Measurements from ENCODE around the gene PROZ. TPM values are rescaled to one million over a fixed set of nuclear protein-coding genes. Genes with fewer than 3 reads are reported as not detected.
A peak's percentile ranks its signal among the peaks of the same experiment; 100 is the strongest.

The PROZ gene
- total and polyA plus RNA-seq, 5 donors from 2014 or later = 0.15 TPM; not detected in 3

DNA sequence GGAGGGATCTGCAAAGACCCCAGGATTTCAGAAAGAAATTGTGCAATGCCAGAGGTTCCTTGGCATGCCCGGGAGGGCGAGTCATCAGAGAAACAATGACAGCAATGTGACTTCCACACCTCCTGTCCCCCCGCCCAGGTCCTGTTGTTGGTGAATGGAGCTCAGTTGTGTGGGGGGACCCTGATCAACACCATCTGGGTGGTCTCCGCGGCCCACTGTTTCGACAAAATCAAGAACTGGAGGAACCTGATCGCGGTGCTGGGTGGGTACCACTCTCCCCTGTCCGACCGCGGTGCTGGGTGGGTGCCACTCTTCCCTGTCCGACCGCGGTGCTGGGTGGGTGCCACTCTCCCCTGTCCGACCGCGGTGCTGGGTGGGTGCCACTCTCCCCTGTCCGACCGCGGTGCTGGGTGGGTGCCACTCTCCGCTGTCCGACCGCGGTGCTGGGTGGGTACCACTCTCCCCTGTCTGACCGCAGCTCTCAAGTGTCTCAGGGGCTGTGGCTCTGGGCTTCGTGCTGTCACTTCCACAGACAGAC lies 41.0 kb upstream of the PROZ start:
- H3K4me1 ChIP-seq (ENCODE audit: control insufficient read depth, insufficient read depth, low read length, poor library complexity, severe bottlenecking) = no peaks in the 10 kb centered on the region
- no peak overlapping the region for H3K27ac ChIP-seq (ENCODE audit: insufficient read depth, low read length, poor library complexity, severe bottlenecking)
- no peaks in the 10 kb centered on the region for H3K36me3 Mint-ChIP-seq
- ATAC-seq (ENCODE audit: low read depth in 2 of 2) (no peak), DNase-seq (no peak)
- H3K27me3 ChIP-seq (ENCODE audit: control insufficient read depth, insufficient read depth, low read length) = no peaks in the 10 kb centered on the region
- no peak overlapping the region for H3K4me3 ChIP-seq (ENCODE audit: low read depth, low read length)
- H3K27ac Mint-ChIP-seq = no peak overlapping the region
- H3K9me3 Mint-ChIP-seq = peaks cover 0 to 3% (median 0%) of the 10 kb centered on the region in 7 donors
- H3K9me3 ChIP-seq (ENCODE audit: control insufficient read depth in 2 of 2, low read length in 2 of 2) = no peaks in the 10 kb centered on the region
- no peaks in the 10 kb centered on the region for H3K4me1 Mint-ChIP-seq
- no peak overlapping the region for H3K4me3 Mint-ChIP-seq
- H3K27me3 Mint-ChIP-seq = peaks cover 9% of the 10 kb centered on the region
- no peaks in the 10 kb centered on the region for H3K36me3 ChIP-seq (ENCODE audit: control insufficient read depth, insufficient read depth, low read length)

DNA sequence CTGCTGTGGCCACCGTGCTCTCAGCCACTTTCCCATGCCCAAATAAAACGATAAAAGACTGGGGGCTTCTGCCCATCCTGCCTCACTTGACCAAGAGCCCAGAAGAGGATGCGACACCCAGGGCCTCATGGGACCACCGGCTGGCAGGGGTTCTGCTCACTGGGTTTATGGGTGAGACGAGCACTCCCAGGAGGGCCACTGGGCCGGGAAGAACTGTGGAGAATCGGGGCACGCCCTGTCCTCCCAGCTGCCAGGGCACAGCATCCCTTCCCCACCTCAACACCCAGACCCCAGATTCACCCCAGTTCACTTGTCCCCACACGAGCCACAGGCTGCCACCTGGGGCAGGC lies 40.6 kb upstream of the PROZ start:
- Mint-ChIP-seq H3K9me3 (peaks cover 0 to 3% (median 0%) of the 10 kb centered on the region in 7 donors), H3K4me1 (no peaks in the 10 kb centered on the region), H3K36me3 (no peaks in the 10 kb centered on the region), H3K4me3 (no peak overlapping the region), H3K27ac (no peak overlapping the region), H3K27me3 (peaks cover 9% of the 10 kb centered on the region)
- H3K4me1 ChIP-seq (ENCODE audit: control insufficient read depth, insufficient read depth, low read length, poor library complexity, severe bottlenecking) = no peaks in the 10 kb centered on the region
- ATAC-seq (ENCODE audit: low read depth in 2 of 2) (no peak), DNase-seq (no peak)
- H3K36me3 ChIP-seq (ENCODE audit: control insufficient read depth, insufficient read depth, low read length) = no peaks in the 10 kb centered on the region
- no peak overlapping the region for H3K4me3 ChIP-seq (ENCODE audit: low read depth, low read length)
- H3K9me3 ChIP-seq (ENCODE audit: control insufficient read depth in 2 of 2, low read length in 2 of 2) = no peaks in the 10 kb centered on the region
- H3K27me3 ChIP-seq (ENCODE audit: control insufficient read depth, insufficient read depth, low read length) = no peaks in the 10 kb centered on the region
- no peak overlapping the region for H3K27ac ChIP-seq (ENCODE audit: insufficient read depth, low read length, poor library complexity, severe bottlenecking)

DNA sequence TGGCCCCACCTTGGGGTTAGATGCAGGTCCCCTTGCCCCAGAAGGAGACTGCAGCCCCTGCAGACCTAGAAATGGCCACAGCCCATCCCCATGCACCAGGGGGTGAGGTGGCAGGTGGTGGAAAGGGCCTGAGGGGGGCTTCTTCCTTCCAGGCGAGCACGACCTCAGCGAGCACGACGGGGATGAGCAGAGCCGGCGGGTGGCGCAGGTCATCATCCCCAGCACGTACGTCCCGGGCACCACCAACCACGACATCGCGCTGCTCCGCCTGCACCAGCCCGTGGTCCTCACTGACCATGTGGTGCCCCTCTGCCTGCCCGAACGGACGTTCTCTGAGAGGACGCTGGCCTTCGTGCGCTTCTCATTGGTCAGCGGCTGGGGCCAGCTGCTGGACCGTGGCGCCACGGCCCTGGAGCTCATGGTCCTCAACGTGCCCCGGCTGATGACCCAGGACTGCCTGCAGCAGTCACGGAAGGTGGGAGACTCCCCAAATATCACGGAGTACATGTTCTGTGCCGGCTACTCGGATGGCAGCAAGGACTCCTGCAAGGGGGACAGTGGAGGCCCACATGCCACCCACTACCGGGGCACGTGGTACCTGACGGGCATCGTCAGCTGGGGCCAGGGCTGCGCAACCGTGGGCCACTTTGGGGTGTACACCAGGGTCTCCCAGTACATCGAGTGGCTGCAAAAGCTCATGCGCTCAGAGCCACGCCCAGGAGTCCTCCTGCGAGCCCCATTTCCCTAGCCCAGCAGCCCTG lies 40.0 kb upstream of the PROZ start:
- Mint-ChIP-seq H3K36me3 (no peaks in the 10 kb centered on the region), H3K27ac (no peak overlapping the region), H3K27me3 (peaks cover 9% of the 10 kb centered on the region), H3K4me3 (no peak overlapping the region), H3K9me3 (peaks cover 0 to 3% (median 0%) of the 10 kb centered on the region in 7 donors), H3K4me1 (no peaks in the 10 kb centered on the region)
- Histone ChIP-seq H3K27ac (ENCODE audit: insufficient read depth, low read length, poor library complexity, severe bottlenecking) (no peak overlapping the region), H3K27me3 (ENCODE audit: control insufficient read depth, insufficient read depth, low read length) (no peaks in the 10 kb centered on the region), H3K4me1 (ENCODE audit: control insufficient read depth, insufficient read depth, low read length, poor library complexity, severe bottlenecking) (no peaks in the 10 kb centered on the region), H3K36me3 (ENCODE audit: control insufficient read depth, insufficient read depth, low read length) (no peaks in the 10 kb centered on the region), H3K4me3 (ENCODE audit: low read depth, low read length) (no peak overlapping the region), H3K9me3 (ENCODE audit: control insufficient read depth in 2 of 2, low read length in 2 of 2) (no peaks in the 10 kb centered on the region)
- no peak for ATAC-seq (ENCODE audit: low read depth in 2 of 2)
- no peak for DNase-seq

DNA sequence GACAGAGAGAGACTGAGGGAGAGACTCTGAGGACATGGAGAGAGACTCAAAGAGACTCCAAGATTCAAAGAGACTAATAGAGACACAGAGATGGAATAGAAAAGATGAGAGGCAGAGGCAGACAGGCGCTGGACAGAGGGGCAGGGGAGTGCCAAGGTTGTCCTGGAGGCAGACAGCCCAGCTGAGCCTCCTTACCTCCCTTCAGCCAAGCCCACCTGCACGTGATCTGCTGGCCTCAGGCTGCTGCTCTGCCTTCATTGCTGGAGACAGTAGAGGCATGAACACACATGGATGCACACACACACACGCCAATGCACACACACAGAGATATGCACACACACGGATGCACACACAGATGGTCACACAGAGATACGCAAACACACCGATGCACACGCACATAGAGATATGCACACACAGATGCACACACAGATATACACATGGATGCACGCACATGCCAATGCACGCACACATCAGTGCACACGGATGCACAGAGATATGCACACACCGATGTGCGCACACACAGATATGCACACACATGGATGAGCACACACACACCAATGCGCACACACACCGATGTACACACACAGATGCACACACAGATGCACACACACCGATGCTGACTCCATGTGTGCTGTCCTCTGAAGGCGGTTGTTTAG lies 39.2 kb upstream of the PROZ start:
- H3K27me3 ChIP-seq (ENCODE audit: control insufficient read depth, insufficient read depth, low read length) = no peaks in the 10 kb centered on the region
- peak overlapping the region in 1 of 3 donors; percentile 20 for H3K27ac Mint-ChIP-seq

DNA sequence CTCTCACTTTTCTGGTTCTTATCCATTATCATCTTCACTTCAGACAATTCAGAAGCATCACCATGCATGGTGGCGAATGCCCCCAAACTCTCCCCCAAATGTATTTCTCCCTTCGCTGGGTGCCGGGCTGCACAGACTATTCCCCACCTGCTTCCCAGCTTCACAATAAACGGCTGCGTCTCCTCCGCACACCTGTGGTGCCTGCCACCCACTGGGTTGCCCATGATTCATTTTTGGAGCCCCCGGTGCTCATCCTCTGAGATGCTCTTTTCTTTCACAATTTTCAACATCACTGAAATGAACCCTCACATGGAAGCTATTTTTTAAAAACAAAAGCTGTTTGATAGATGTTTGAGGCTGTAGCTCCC lies 38.6 kb upstream of the PROZ start:
- Histone ChIP-seq H3K27me3 (ENCODE audit: control insufficient read depth, insufficient read depth, low read length) (no peaks in the 10 kb centered on the region), H3K36me3 (ENCODE audit: control insufficient read depth, insufficient read depth, low read length) (no peaks in the 10 kb centered on the region), H3K9me3 (ENCODE audit: control insufficient read depth in 2 of 2, low read length in 2 of 2) (no peaks in the 10 kb centered on the region), H3K4me1 (ENCODE audit: control insufficient read depth, insufficient read depth, low read length, poor library complexity, severe bottlenecking) (no peaks in the 10 kb centered on the region), H3K27ac (ENCODE audit: insufficient read depth, low read length, poor library complexity, severe bottlenecking) (no peak overlapping the region), H3K4me3 (ENCODE audit: low read depth, low read length) (no peak overlapping the region)
- Mint-ChIP-seq H3K4me1 (no peaks in the 10 kb centered on the region), H3K27ac (no peak overlapping the region), H3K27me3 (peaks cover 9% of the 10 kb centered on the region), H3K4me3 (no peak overlapping the region), H3K36me3 (no peaks in the 10 kb centered on the region), H3K9me3 (peaks cover 0 to 3% (median 0%) of the 10 kb centered on the region in 7 donors)
- DNase-seq = no peak
- no peak for ATAC-seq (ENCODE audit: low read depth in 2 of 2)

More for the DNA sequence above, 39.2 kb upstream of the PROZ start:
- Mint-ChIP-seq H3K36me3 (no peaks in the 10 kb centered on the region), H3K27me3 (peaks cover 9% of the 10 kb centered on the region), H3K9me3 (peaks cover 0 to 3% (median 0%) of the 10 kb centered on the region in 7 donors), H3K4me3 (no peak overlapping the region), H3K4me1 (no peaks in the 10 kb centered on the region)
- no peak for ATAC-seq (ENCODE audit: low read depth in 2 of 2)
- no peaks in the 10 kb centered on the region for H3K9me3 ChIP-seq (ENCODE audit: control insufficient read depth in 2 of 2, low read length in 2 of 2)
- no peaks in the 10 kb centered on the region for H3K36me3 ChIP-seq (ENCODE audit: control insufficient read depth, insufficient read depth, low read length)
- no peak overlapping the region for H3K27ac ChIP-seq (ENCODE audit: insufficient read depth, low read length, poor library complexity, severe bottlenecking)
- DNase-seq = no peak
- H3K4me1 ChIP-seq (ENCODE audit: control insufficient read depth, insufficient read depth, low read length, poor library complexity, severe bottlenecking) = no peaks in the 10 kb centered on the region
- no peak overlapping the region for H3K4me3 ChIP-seq (ENCODE audit: low read depth, low read length)

DNA sequence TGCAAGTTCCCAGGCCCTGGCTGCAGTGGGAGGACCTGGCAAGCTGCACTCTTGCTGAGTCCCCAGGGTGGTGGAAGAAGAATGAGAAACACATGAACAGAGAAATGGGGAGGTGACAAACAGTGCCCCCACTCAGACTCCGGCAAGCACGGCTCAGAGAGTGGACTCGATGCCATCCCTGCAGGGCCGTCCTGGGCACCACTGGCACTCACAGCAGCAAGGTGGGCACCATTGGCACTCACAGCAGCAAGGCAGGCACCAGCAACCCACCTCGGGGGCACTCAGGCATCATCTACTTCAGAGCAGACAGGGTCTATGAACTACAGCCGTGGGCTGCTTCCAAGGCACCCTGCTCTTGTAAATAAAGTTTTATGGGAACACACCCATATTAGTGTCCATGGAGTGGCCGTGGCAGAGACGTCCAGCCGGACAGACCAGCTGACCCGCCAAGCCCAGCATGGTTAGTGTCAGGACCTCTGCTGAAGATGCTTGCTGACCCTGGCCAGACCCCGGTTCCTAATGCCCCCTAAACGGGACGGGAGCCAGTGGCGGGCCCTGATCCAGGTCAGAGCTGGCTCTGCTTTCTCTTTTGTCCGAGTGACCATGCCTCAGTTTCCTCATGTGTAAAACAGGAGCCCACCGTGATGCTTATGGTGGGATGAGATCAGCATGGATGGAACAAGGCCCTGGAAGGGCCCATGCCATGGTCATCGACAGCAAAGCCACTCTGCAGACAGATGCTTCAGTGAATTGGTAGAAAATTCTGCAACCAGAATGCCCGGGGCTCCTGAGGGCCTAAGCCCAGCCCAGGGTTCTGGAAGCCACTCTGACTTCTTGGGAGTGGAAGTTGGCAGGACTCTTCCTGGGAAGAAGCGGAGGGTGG lies 37.9 kb upstream of the PROZ start:
- no peaks in the 10 kb centered on the region for H3K9me3 ChIP-seq (ENCODE audit: control insufficient read depth in 2 of 2, low read length in 2 of 2)
- no peaks in the 10 kb centered on the region for H3K4me1 ChIP-seq (ENCODE audit: control insufficient read depth, insufficient read depth, low read length, poor library complexity, severe bottlenecking)
- peaks cover 0 to 3% (median 0%) of the 10 kb centered on the region in 7 donors for H3K9me3 Mint-ChIP-seq
- no peaks in the 10 kb centered on the region for H3K36me3 ChIP-seq (ENCODE audit: control insufficient read depth, insufficient read depth, low read length)
- no peak overlapping the region for H3K27ac ChIP-seq (ENCODE audit: insufficient read depth, low read length, poor library complexity, severe bottlenecking)
- no peaks in the 10 kb centered on the region for H3K36me3 Mint-ChIP-seq
- peaks cover 9% of the 10 kb centered on the region for H3K27me3 Mint-ChIP-seq
- H3K4me3 Mint-ChIP-seq = no peak overlapping the region
- no peak for ATAC-seq (ENCODE audit: low read depth in 2 of 2)
- DNase-seq = no peak
- H3K27ac Mint-ChIP-seq = no peak overlapping the region
- no peaks in the 10 kb centered on the region for H3K4me1 Mint-ChIP-seq
- H3K27me3 ChIP-seq (ENCODE audit: control insufficient read depth, insufficient read depth, low read length) = no peaks in the 10 kb centered on the region
- no peak overlapping the region for H3K4me3 ChIP-seq (ENCODE audit: low read depth, low read length)

DNA sequence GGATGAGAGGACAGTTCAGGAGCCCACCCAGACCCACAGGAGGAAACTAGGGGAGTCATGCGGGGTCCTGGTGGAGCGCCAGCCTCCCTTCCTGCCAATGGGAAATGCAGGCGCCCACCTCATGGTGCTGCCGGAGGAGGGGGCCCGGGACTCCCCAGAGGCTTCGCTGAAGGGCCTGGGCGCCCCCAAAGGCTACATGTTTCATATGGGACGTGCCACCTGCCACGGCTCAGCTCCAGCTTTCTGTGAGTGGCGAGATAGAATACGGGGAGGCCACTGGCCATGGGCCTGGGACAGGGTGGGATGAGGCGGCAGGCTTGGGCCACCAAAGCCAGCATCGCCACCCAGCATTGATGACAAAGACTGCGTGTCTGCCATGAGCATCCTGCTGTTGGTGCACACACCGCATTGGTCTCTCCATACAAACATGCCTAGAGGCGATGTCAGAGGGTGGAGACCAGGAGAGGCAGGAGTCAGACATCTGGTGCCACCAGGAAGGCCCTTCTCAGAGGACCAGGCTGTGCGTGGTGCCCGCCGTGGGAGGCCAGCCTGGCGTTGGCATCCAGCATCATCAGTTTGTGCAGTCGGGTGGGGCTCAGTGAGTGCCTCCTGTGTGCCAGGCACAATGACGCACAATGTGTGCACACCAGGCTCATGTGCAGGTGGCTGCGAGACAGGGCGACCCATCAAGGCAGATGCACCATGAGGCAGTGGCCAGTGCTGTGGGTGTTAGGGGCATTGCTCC lies 37.1 kb upstream of the PROZ start:
- Mint-ChIP-seq H3K27me3 (peaks cover 5% of the 10 kb centered on the region), H3K9me3 (peaks cover 0 to 4% (median 0%) of the 10 kb centered on the region in 7 donors), H3K4me3 (no peak overlapping the region), H3K4me1 (no peaks in the 10 kb centered on the region), H3K36me3 (no peaks in the 10 kb centered on the region), H3K27ac (no peak overlapping the region)
- DNase-seq (no peak), ATAC-seq (ENCODE audit: low read depth in 2 of 2) (no peak)
- Histone ChIP-seq H3K4me1 (ENCODE audit: control insufficient read depth, insufficient read depth, low read length, poor library complexity, severe bottlenecking) (no peaks in the 10 kb centered on the region), H3K27ac (ENCODE audit: insufficient read depth, low read length, poor library complexity, severe bottlenecking) (no peak overlapping the region), H3K4me3 (ENCODE audit: low read depth, low read length) (no peak overlapping the region), H3K36me3 (ENCODE audit: control insufficient read depth, insufficient read depth, low read length) (no peaks in the 10 kb centered on the region), H3K27me3 (ENCODE audit: control insufficient read depth, insufficient read depth, low read length) (no peaks in the 10 kb centered on the region), H3K9me3 (ENCODE audit: control insufficient read depth in 2 of 2, low read length in 2 of 2) (no peaks in the 10 kb centered on the region)
